ENCODE data around the gene GAS2L3. TPM values are rescaled to one million over a fixed set of nuclear protein-coding genes. Genes with fewer than 3 reads are reported as not detected.
"Not testable (repeated sequence)": the region's sequence is repeated elsewhere in the genome, so short reads cannot be mapped to it uniquely, and the experiment has no call there.

GAS2L3 gene
- total RNA-seq, 1 donor from 2014 or later: 34.1 TPM

- no peaks in the 10 kb centered on the region for H3K4me1 Mint-ChIP-seq
- DNase-seq (ENCODE audit: low read depth, low spot score): no peak
- H3K27ac Mint-ChIP-seq (ENCODE audit: unreplicated experiment): no peak overlapping the region
- no peaks in the 10 kb centered on the region for H3K27me3 Mint-ChIP-seq (ENCODE audit: low read depth)
- no peaks in the 10 kb centered on the region for H3K9me3 Mint-ChIP-seq
- TF ChIP-seq, protein P1, sequence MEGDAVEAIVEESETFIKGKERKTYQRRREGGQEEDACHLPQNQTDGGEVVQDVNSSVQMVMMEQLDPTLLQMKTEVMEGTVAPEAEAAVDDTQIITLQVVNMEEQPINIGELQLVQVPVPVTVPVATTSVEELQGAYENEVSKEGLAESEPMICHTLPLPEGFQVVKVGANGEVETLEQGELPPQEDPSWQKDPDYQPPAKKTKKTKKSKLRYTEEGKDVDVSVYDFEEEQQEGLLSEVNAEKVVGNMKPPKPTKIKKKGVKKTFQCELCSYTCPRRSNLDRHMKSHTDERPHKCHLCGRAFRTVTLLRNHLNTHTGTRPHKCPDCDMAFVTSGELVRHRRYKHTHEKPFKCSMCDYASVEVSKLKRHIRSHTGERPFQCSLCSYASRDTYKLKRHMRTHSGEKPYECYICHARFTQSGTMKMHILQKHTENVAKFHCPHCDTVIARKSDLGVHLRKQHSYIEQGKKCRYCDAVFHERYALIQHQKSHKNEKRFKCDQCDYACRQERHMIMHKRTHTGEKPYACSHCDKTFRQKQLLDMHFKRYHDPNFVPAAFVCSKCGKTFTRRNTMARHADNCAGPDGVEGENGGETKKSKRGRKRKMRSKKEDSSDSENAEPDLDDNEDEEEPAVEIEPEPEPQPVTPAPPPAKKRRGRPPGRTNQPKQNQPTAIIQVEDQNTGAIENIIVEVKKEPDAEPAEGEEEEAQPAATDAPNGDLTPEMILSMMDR (conservative IDR thresholded peaks at IDR 0.05): no peak
- peaks cover 4% of the 10 kb centered on the region for H3K36me3 Mint-ChIP-seq (ENCODE audit: low read depth)
- H3K4me3 Mint-ChIP-seq: no peak overlapping the region
These were observed 51.1 kb downstream of the GAS2L3 start for GRCh38 chr12:100624571-100624970.

DNA sequence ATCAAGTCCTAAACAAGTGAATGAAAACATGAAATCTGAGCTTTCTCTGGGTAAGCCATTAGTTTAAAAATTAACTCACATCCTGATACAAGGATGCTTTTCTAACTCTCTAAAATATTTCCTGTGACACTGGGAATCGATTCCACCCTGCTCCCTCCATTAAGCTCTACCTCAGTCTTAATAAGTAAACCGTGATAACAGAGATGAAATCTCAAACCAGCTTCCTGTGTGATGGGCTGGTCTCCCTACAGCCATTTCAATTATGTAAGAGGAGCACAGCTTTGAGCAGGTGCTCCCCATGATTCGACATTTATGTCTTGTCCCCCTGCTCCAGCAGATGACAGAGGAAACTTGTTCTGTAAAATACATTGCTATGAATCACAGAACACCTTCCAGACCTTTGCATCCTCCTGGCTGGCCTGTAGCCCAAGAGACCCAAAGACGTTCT lies 59.0 kb downstream of the GAS2L3 start:
- TF ChIP-seq, protein P1 (conservative IDR thresholded peaks at IDR 0.05): no peak
- Mint-ChIP-seq H3K36me3 (ENCODE audit: low read depth) (peaks cover 7% of the 10 kb centered on the region), H3K27ac (ENCODE audit: unreplicated experiment) (no peak overlapping the region), H3K27me3 (ENCODE audit: low read depth) (no peaks in the 10 kb centered on the region), H3K4me3 (no peak overlapping the region), H3K9me3 (no peaks in the 10 kb centered on the region), H3K4me1 (no peaks in the 10 kb centered on the region)
- DNase-seq (ENCODE audit: low read depth, low spot score): no peak

GRCh38 chr12:100633082-100633785 lies 59.8 kb downstream of the GAS2L3 start:
- not testable (repeated sequence) for H3K4me1 Mint-ChIP-seq; DNase-seq (ENCODE audit: low read depth, low spot score); H3K27me3 Mint-ChIP-seq (ENCODE audit: low read depth); H3K36me3 Mint-ChIP-seq (ENCODE audit: low read depth); H3K27ac Mint-ChIP-seq (ENCODE audit: unreplicated experiment); H3K9me3 Mint-ChIP-seq; H3K4me3 Mint-ChIP-seq

GRCh38 chr12:100643246-100643645 lies 69.8 kb downstream of the GAS2L3 start:
- DNase-seq (ENCODE audit: low read depth, low spot score): no peak
- no peak overlapping the region for H3K4me3 Mint-ChIP-seq
- peaks cover 20% of the 10 kb centered on the region for H3K36me3 Mint-ChIP-seq (ENCODE audit: low read depth)
- H3K9me3 Mint-ChIP-seq: peaks cover 12% of the 10 kb centered on the region
- H3K27me3 Mint-ChIP-seq (ENCODE audit: low read depth): no peaks in the 10 kb centered on the region
- TF ChIP-seq, protein P1 (conservative IDR thresholded peaks at IDR 0.05): no peak
- no peak overlapping the region for H3K27ac Mint-ChIP-seq (ENCODE audit: unreplicated experiment)
- no peaks in the 10 kb centered on the region for H3K4me1 Mint-ChIP-seq

DNA sequence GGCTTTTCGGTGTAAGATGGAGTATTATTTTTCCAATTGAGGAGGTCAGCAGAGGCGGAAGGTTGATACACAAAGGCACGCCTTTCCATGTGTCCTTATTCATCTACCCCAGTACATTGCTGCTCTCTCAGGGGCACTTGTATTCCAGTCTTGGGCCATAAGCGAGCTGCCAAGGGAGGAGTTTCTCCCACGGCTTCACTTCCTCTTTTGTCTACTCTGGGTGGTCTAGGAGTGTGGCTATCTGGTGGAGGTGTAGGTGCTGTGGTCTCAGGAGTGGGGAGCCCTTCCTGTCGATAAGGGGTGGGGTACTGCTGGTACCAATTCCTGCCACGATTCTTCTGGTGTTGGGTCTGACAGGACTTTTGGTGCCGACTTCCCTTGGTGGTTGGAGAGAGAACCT lies 73.4 kb downstream of the GAS2L3 start:
- Mint-ChIP-seq H3K27ac (ENCODE audit: unreplicated experiment) (no peak overlapping the region), H3K36me3 (ENCODE audit: low read depth) (peaks cover 13% of the 10 kb centered on the region), H3K4me1 (peaks cover 6% of the 10 kb centered on the region), H3K27me3 (ENCODE audit: low read depth) (no peaks in the 10 kb centered on the region), H3K9me3 (peaks cover 6% of the 10 kb centered on the region), H3K4me3 (no peak overlapping the region)
- TF ChIP-seq, protein P1 (conservative IDR thresholded peaks at IDR 0.05): no peak
- no peak for DNase-seq (ENCODE audit: low read depth, low spot score)

- Mint-ChIP-seq H3K36me3 (ENCODE audit: low read depth) (peaks cover 2% of the 10 kb centered on the region), H3K27me3 (ENCODE audit: low read depth) (no peaks in the 10 kb centered on the region), H3K4me3 (no peak overlapping the region), H3K4me1 (peaks cover 10% of the 10 kb centered on the region), H3K27ac (ENCODE audit: unreplicated experiment) (no peak overlapping the region), H3K9me3 (no peaks in the 10 kb centered on the region)
- DNase-seq (ENCODE audit: low read depth, low spot score): no peak
- TF ChIP-seq, protein P1 (conservative IDR thresholded peaks at IDR 0.05): peak; percentile 43
These were observed 77.6 kb downstream of the GAS2L3 start for GRCh38 chr12:100651108-100651507.

Measured in neural crest cell (in vitro differentiated cells).